ENCODE results near the gene BET1.

The BET1 gene

GRCh38 chr7:94011714-94012353 is 7.7 kb upstream of the BET1 start:
- no peak for DNase-seq

GRCh38 chr7:94008537-94008936 is 4.4 kb upstream of the BET1 start:
- DNase-seq: no peak

DNA sequence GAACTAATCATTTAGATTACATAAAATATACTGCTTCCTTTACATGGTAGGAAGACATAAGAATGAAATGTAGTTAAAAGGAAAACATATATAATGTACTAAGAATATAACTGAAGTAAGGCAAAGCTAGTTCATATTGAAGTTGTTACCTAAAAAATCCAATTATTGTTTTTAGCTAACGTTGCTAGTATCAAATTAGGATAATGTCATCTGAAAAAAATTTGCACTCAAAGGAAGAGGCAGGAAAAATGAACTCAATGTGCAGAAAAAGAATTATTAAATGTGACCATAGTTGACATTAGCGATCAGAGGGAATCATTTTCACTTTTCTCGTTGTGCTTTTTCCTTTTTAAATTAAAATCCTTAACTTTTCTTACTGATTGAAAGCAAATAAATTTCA is 1.6 kb upstream of the BET1 start:
- DNase-seq: no peak

DNA sequence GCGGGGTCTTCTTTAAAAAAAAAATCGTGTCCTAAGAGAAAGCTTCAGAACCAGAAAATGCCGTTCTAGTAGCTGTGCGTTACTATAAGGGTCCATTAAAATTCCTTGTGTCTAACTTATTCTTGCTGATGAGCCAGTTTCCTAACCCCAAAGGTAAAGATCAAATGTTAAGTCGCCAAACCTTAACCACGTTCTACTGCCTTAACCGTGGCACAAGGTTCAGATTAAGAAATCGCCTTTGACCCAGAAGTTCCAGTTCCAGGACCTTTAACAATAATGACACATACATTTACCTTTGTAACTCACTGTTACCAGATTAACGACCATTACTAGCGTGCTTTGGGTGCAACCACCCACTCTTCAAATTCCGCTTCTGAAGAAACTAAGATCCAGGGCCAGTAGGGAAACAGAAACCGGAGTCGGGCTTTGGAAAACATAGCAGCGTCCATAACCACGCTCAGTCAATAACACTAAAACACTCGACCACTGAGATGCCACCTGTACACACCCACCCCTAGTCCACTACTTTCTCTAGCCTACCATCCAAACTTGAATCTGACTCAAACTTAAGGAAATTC is 620 bp downstream of the BET1 start:
- DNase-seq: no peak

- no peak for DNase-seq
These were observed 2.8 kb downstream of the BET1 start for GRCh38 chr7:94001396-94001795.

DNA sequence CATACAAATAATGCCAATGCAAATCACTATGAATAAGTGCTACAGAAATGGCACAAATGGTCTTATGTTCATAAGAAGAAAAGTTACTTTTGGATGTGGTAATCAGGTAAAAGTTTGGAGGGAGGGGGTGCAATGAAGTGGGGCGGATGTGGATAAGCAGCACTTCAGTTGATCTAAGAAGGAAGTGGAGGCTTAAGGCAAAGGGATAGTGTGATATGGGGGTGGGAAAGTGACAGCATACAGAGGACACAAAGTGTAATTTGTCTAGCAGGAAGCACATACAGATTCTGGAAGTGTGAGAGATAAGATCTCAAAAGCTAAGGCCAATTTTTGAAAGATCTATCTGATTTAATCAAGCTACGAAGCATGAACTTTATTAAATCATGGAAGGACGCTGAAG is 6.3 kb downstream of the BET1 start:
- DNase-seq: no peak

DNA sequence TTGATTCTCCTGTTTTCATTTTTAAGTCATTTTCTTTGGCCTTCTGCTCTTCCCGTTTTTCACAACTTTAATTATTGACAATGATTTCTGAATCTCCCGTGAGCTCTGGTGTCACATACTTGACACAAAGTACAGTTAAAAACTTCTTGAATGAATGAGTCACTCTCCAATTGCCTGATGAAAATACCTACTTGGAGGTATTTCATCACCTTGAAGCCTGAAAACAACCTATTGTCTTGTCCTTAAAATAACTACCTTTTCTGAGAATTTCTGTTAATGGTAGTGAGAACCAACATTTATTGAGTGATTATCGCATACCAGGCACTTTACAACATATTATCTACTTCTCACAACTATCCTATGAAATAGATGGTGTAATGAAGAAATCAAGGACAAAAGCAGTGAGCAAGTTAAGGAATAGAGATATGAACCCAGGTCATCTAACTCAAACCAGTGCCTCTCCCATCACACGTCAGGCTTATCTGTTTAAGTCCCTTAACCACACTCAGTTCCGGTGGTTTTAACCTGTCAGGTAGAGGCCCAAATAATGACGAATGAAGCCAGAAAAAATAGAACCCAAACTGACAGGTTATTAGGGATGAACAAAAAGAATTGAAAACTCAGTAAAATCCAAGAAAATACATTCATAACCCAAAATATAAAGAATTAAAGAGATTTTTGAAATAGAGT is 11.6 kb downstream of the BET1 start:
- DNase-seq: no peak

- DNase-seq: no peak
These were observed 16.9 kb downstream of the BET1 start for GRCh38 chr7:93987297-93987696.

DNA sequence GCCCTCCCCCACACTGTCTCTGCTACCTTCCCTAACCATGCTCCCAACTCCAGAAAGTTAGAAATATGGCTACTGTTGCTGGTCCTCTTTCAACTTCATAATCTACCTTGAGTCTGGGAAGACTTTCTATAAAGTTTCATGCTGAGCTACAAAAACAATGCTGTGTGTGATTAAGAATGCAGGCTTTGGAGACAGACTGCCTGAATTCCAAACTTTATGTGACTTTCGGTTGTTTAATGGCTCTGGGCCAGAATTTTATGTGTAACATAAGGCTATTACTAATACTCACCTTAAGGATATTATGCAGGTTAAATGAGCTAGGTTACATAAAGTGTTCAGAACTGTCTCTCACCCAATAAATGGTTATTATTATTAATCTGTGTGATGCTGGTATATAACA is 19.1 kb downstream of the BET1 start:
- no peak for DNase-seq

DNA sequence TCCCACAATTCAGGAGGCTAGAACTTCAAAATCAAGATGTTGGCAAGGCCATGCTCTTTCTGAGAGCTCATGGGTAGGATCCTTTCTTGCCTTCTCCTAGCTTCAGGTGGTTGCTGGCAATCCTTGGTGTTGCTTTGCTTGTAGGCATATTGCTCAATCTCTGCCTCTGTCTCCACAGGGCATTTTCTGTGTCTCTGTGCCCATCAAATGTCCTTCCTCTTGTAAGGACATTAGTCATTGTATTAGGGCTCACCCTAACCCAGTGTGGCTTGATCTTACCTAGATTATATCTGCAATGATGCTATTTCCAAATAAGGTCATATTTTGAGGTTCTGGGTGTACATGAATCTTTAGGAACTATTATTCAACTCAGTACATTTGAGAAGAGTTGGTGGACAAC is 20.1 kb downstream of the BET1 start:
- DNase-seq: no peak

DNA sequence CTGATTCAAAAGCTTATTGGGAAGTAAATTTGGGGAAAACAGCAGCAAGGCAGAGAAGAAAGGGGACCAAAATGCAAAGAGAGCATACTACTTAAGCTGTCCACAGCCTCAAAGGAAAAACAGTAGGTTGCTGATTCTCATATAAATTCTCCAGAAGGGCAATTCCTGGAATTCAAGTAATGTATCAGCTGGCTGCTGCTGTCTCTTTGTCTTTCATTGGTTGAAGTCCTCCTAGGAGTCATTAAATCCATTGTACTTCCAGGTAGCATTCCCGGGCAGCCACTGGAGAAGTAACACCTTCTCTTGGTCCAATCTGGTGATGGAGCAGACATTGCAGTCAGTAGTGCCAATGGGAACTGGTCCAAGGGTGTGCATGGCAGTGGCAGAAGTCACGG is 22.7 kb downstream of the BET1 start:
- no peak for DNase-seq

DNA sequence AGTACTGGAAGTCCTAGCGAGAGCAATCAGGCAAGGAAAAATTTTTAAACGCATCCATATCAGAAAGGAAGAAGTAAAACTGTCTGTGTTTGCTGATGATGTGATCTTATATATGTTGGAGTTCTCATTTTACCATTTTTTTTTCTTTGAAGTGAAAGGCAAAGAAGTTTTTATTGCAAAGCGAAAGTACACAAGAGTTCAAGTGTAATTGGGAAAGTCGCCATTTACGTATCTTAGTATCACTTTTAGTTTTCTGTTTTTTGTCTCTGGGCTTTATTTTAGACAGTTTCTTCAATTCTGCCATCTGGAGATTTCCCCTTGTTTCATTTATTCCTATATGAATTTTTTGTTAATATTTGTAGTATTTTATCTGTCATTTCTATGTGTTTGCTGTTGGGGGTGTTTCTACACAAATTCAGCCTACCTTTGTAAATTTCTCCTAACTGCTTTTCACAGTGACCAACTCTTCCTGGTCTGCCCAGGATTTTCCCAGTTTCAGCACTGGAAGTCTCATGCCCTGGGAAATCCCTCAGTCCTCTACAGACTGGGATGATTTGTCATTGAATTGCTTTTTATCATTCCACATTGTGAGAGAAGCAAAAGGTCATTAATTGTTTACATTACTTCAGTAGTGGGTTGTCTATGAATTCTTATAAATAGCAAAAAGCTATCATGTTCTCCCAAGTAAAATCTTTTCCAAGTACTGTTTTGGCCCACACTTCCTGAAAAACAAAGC is 23.2 kb downstream of the BET1 start:
- DNase-seq: no peak

- DNase-seq: no peak
These were observed 26.8 kb downstream of the BET1 start for GRCh38 chr7:93977211-93977950.

DNA sequence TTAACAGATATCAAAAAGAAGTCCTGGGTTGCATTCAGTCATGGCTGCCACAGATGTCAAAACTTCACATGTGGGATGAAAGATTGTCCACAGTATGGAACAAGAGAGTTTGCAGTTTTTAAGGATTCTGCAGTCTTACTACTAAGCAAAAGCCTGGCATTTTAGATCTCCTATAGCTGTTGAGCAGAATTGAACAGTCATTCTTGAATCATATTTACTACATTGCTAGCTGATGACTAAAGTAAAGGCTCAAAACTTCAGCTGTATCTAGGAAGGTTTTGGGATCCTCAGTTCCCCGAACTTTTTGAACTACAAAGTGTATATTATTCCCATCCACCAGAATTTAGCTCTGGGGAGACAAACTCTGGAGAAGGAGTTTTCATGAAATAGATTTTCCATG is 31.0 kb downstream of the BET1 start:
- no peak for DNase-seq

GRCh38 chr7:93972029-93972725 is 32.0 kb downstream of the BET1 start:
- DNase-seq: no peak

GRCh38 chr7:93968911-93969620 is 35.1 kb downstream of the BET1 start:
- DNase-seq: no peak

- no peak for DNase-seq
These were observed 39.3 kb downstream of the BET1 start for GRCh38 chr7:93964813-93965212.

- DNase-seq: no peak
These were observed 39.9 kb downstream of the BET1 start for GRCh38 chr7:93964262-93964661.

DNA sequence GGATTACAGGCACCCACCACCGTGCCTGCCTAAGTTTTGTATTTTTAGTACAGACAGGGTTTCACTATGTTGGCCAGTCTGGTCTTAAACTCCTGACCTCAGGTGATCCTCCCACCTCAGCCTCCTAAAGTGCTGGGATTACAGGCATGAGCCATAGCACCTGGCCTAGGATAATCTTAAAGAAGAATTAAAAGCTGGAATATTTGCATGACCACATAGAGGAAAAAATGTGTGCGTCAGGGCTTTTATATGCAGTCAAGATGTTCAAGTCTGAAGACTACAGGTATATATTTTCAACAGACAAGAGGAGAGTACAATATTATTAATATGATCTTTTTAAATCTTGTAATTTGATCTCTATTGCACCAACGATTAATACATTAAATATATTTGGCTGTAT is 43.2 kb downstream of the BET1 start:
- DNase-seq: no peak

DNA sequence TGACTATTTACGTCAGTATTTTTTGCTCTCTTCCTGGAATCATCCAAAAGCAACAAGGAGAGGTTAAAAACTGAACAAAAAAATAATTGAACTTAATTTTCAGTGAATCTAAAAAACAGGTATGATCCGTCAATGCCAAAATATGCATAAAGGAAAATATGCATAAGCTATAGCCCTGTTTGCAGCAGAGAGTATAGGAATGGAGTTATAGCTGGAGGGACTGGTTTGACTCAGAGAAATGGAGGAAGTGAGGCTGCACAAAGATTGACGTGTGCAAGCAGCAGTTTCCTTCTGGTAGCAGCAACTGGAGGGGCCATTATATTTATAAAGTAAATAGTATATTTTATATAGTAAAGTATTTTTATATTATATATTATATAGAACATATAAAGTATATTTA is 45.5 kb downstream of the BET1 start:
- no peak for DNase-seq

DNA sequence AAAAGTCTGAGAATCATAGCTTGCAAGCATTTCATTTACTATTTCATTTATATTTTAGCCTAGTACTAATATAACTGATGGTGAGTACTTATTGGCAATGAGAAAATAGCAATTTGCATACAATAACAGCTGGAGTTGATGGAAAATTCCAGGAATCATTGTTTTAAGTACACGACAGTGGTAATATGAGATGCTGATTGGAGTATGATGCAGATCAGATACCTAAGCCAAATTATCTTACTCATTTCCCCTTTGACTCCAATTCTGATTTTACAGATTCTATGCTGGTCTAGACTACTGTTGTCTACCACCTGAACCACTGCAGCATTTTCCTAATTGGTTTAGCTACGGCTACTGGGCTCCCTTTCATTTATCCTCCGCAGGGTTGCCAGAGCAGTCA is 45.9 kb downstream of the BET1 start:
- DNase-seq: no peak

DNA sequence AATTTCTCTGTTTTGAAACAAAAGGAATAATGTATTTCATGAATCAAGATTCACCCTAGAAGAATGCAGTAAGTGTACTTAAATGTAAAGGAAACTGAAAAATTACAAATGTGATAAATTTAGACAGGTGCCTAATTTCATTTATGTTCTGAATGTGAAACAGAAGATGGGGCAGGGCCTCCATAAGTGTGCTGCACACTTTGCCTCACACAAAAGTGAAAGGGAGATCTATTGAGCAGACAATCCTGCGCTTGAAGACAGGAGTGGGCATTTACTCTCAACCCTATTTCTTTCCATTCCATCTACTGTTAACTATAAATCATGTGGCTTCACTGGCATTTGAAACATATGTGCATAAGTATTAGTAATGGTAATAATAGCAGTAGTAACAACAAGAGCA is 46.4 kb downstream of the BET1 start:
- no peak for DNase-seq

Measured in activated T-cell treated with anti-CD3 and anti-CD28 coated beads for 4 hours (primary cell).